SH-SY5Y (cell line): ENCODE results near the gene HOXC10.

Experiments used
- GATA2 ChIP-seq: IDR thresholded peaks from 2 replicates; pipeline ENCODE4 v1.6.1; 2011; ENCODE audit warnings: mild to moderate bottlenecking, low read depth, low read length
- GATA3 ChIP-seq: IDR thresholded peaks from 2 replicates; pipeline ENCODE4 v1.6.1; 2011; ENCODE audit warnings: low read depth, mild to moderate bottlenecking, low read length, moderate library complexity

DNA sequence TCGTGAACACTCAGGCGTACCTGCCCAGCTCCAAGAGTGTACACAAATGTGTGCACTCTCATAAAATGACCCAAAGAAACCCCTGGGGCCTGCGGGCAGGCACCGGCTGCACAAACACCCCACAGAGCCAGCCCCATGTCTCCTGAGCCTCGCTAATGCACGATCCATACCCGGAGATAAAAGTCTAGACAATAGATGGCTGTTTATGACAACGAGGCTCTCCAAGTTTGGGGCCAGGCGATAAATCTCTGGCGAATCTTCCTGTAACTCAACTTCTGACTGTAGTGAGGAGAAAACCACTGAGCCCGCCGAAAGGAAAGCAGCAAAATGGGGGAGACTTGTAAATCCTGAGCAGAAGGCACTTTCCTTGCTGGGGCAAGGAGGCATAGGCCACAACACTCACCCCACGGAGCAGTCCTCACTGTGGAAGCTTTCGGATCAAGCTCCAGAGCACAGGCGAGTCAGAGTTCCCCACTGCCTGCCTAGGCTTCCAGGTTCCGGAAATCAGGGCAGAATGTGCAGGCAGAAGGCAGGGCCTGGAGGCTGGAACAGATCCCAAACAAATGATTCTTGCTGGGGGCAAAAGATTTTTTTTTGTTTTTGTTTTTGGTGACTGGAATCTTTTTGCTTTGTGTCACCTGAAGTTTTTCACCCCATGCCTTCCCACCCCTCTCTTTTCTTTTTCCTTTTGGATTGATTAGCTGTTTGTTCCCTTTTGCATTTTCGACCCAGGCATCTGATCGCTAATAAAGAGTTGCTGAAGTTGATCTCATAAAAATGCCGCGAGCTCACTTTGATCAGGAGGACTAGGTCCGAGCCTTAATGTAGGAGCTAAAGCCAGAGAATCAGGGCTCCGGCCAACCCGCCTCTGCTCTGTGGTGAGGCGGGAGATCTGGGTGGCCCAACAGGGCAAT is 16.5 kb upstream of the HOXC10 start:
- TF ChIP-seq GATA2, result no peak
- TF ChIP-seq GATA3, result no peak
